ENCODE measurements around the gene ITGA3.

- no peak for TF ChIP-seq POLR2A (IDR thresholded peaks at IDR 0.05; ENCODE audit: low read depth)
- no peak for TF ChIP-seq CTCF (IDR thresholded peaks at IDR 0.05)
- no peak for TF ChIP-seq POLR2AphosphoS5 (IDR thresholded peaks at IDR 0.05)
- TF ChIP-seq EP300 (IDR thresholded peaks at IDR 0.05): no peak
Observed at GRCh38 chr17:50107790-50108414, 52.0 kb downstream of the ITGA3 start.

All from esophagus muscularis mucosa (tissue), 4 donors.